OCI-LY3 (cell line): ENCODE data around the gene CXCL6.

Experiments used
- H2AFZ ChIP-seq: fragments of 200-600, 300-600 bp; shearing (Covaris generic); 2 replicates; pipeline ENCODE4 v1.6.0; 2014; ENCODE audit warnings: antibody characterized with exemption, low read depth, low read length
- H3K27ac ChIP-seq: fragments of 200-600, 300-600 bp; sonication (generic); 2 replicates; pipeline ENCODE4 v1.5.1; 2014; ENCODE audit warnings: mild to moderate bottlenecking, low read length, moderate library complexity, mixed read lengths
- H3K27me3 ChIP-seq: fragments of 200-600, 300-600 bp; sonication (generic); 2 replicates; pipeline ENCODE4 v1.6.1; 2014; ENCODE audit warnings: low read depth, low read length, mixed read lengths
- H3K36me3 ChIP-seq: fragments of 200-600, 300-600 bp; sonication (generic); replicated peaks from 2 replicates; pipeline ENCODE3; 2014; ENCODE audit warnings: low read depth, low read length, mixed read lengths
- H3K4me1 ChIP-seq: fragments of 300-600, 200-600 bp; sonication (generic); 2 replicates; pipeline ENCODE4 v1.6.1; 2014; ENCODE audit warnings: low read length, mixed read lengths
- H3K4me2 ChIP-seq: fragments of 200-600, 300-600 bp; sonication (generic); 2 replicates; pipeline ENCODE4 v1.6.1; 2014; ENCODE audit warnings: low read length, mixed read lengths
- H3K4me3 ChIP-seq: fragments of 300-600, 200-600 bp; sonication (generic); 2 replicates; pipeline ENCODE4 v1.5.1; 2014; ENCODE audit warnings: antibody characterized with exemption, mild to moderate bottlenecking, low read length, moderate library complexity
- H3K79me2 ChIP-seq: fragments of 300-600, 200-600 bp; shearing (Covaris generic); 2 replicates; pipeline ENCODE4 v1.6.1; 2014; ENCODE audit warnings: mild to moderate bottlenecking, low read length, mixed read lengths
- H3K9ac ChIP-seq: fragments of 300-600, 200-600 bp; shearing (Covaris generic); 2 replicates; pipeline ENCODE4 v1.6.0; 2014; ENCODE audit warnings: mild to moderate bottlenecking, low read length, moderate library complexity
- H3K9me3 ChIP-seq: fragments of 200-600, 300-600 bp; shearing (Covaris generic); 2 replicates; pipeline ENCODE4 v1.6.1; 2014; ENCODE audit warnings: low read length, mixed read lengths; ENCODE audit not compliant: insufficient read depth
- H4K20me1 ChIP-seq: fragments of 200-600, 300-600 bp; sonication (generic); 2 replicates; pipeline ENCODE4 v1.6.1; 2016; ENCODE audit warnings: low read length, mixed read lengths; ENCODE audit not compliant: insufficient read depth
- CTCF ChIP-seq: fragments of 200-600, 300-600 bp; sonication (generic); IDR thresholded peaks from 2 replicates; pipeline ENCODE4 v1.5.1; 2014; ENCODE audit warnings: antibody characterized with exemption, low read length, low read depth
- EZH2phosphoT487 ChIP-seq: fragments of 200-600 bp; shearing (Covaris generic); IDR thresholded peaks from 2 replicates; pipeline ENCODE4 v1.6.1; 2018; ENCODE audit warnings: antibody characterized with exemption, mixed run types, low read depth

The CXCL6 gene

DNA sequence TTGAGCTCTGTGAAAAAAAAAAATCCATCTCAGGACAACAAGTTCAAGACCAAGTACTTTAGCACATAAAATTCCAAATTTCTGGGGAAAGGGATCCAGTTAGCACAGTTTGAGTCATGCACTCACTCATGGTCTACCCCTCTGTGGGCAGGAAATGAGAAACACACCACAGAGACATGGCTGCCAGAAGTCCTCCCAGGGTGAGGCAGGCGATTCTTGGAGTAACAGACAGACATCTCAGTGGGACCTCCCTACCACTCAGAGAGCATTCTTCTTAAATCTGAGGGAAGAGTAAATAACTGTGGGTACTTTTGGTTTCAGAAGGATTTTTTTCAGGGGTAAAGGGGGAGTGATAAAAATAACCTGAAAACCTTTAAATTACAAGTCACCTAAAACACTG, 46.8 kb downstream of the CXCL6 start:
- no peak overlapping the region for H3K9ac ChIP-seq
- H3K4me1 ChIP-seq = no peaks in the 10 kb centered on the region
- H3K27me3 ChIP-seq = no peaks in the 10 kb centered on the region
- no peak overlapping the region for H3K4me3 ChIP-seq
- H2AFZ ChIP-seq = no peak overlapping the region
- no peaks in the 10 kb centered on the region for H3K79me2 ChIP-seq
- TF ChIP-seq EZH2phosphoT487 (no peak), CTCF (no peak)
- no peaks in the 10 kb centered on the region for H3K36me3 ChIP-seq
- H3K9me3 ChIP-seq = no peaks in the 10 kb centered on the region
- H3K27ac ChIP-seq = no peak overlapping the region
- no peak overlapping the region for H3K4me2 ChIP-seq
- no peaks in the 10 kb centered on the region for H4K20me1 ChIP-seq

GRCh38 chr4:73885574-73886267, 49.2 kb downstream of the CXCL6 start:
- Histone ChIP-seq H3K4me2 (no peak overlapping the region), H3K27ac (no peak overlapping the region), H3K27me3 (no peaks in the 10 kb centered on the region), H3K4me3 (no peak overlapping the region), H2AFZ (no peak overlapping the region), H3K36me3 (no peaks in the 10 kb centered on the region), H3K9ac (no peak overlapping the region), H3K79me2 (no peaks in the 10 kb centered on the region), H4K20me1 (no peaks in the 10 kb centered on the region), H3K9me3 (no peaks in the 10 kb centered on the region), H3K4me1 (no peaks in the 10 kb centered on the region)
- no peak for TF ChIP-seq EZH2phosphoT487
- no peak for TF ChIP-seq CTCF
